ENCODE results near the gene BEND6.
"Not testable (repeated sequence)": the region's sequence is repeated elsewhere in the genome, so short reads cannot be mapped to it uniquely, and the experiment has no call there.

BEND6 gene

DNA sequence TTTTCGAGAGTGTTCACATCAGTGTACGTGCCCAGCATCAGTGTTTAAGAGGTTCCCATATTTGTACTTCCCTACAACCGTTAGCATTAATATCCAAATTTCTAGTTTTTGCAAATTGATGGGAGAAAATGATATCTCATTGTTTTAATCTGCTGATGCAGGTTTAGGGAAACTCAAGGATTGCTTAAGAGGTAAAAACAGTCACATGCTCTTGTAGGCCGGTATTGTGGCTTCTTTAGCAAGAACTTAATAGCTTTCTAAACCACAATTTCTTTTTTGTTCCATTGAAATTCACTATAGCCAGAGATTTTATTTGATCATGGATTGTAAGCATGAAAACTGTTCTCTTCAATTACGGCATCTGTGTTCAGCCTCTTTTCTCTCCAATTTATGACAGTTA, 29.5 kb downstream of the BEND6 start:
- no peak for DNase-seq (ENCODE audit: low read depth)

DNA sequence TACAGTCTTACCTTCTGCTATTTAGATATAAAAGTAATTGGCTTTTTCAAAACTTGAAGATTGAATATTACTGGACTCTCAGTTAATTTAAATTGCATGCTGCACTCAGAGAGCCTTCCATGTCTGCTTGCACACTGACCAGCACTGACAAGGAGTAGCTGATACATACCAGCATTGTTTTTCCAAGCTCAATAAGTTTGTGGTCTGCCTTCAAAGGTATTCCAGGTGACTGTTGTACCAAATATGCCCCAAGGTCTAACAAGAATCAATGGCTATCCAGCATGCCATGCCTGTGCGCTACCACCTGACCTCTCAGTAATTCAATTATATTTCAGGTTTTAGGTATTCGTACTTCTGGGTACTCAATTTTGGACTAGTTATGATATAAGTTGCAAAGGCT, 30.0 kb downstream of the BEND6 start:
- no peak for DNase-seq (ENCODE audit: low read depth)

DNA sequence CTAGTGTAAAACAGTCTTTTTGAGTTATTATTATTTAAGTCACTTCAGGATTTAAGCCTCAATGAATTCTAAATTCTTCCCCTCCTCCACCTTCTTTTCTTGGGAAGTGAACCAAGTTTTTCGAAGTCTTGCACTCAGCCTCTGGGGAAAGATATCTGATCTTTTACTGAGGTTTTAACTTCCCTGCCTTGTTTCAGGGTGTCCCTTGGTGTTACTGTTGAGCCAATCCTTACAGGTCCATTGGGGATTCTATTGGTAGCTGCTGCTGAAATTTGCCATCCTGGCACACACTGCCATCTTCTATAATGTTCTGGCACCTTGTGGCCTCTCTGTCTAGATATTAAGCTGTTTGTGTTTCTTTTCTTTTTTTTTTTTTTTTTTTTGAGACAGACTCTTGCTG, 31.7 kb downstream of the BEND6 start:
- DNase-seq (ENCODE audit: low read depth): no peak

DNA sequence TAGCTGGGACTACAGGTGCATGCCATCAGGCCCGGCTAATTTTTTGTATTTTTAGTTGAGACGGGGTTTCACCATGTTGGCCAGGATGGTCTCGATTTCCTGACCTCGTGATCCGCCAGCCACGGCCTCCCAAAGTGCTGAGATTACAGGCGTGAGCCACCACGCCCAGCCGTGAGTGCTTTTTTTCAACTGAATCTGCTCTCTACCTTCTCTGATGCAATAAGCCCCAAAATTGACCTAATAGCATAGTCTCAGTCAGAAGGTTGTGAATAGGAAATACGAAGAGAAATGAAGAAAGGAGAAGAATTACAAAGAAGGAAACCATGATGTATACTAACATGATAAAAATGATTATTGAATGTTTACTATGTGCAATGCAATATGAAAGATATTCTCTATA, 33.2 kb downstream of the BEND6 start:
- no peak for DNase-seq (ENCODE audit: low read depth)

DNA sequence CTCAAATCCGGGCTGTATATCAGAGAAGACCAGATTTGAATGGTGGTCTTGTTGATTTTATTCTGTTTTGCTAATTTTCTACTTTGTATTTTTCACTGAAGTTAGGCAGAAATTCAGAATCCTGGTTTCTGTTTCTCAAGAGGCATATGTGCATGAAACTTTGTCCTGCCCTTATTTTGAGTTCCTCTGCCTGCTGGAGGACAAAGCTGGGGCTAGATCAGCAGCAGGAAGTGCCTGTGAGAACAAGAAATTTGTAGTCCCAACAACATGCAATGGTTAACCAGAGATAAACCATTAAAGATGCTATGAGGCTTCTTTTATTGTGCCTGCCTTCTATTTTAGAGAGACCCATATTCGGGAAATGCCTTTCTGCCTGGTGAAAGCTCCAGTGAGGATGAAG, 37.1 kb downstream of the BEND6 start:
- no peak for DNase-seq (ENCODE audit: low read depth)

DNA sequence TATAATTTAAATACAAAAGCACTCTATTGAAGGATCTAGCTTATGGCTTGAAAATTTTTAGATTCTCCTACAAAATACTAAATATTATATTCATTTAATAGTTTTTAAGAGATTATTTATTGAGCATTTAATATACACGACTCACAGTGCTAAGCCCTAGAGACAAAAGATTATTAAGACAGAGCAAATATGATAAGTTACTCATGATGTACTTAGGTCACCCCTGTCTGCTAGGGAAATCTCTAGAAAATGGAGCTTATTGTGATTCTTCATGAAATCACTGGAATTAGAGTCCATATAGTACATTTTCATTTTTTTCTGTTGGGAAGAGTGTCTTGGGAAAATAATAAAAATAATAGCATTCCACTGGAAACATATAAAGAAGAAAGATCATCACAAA, 37.8 kb downstream of the BEND6 start:
- DNase-seq (ENCODE audit: low read depth): no peak

DNA sequence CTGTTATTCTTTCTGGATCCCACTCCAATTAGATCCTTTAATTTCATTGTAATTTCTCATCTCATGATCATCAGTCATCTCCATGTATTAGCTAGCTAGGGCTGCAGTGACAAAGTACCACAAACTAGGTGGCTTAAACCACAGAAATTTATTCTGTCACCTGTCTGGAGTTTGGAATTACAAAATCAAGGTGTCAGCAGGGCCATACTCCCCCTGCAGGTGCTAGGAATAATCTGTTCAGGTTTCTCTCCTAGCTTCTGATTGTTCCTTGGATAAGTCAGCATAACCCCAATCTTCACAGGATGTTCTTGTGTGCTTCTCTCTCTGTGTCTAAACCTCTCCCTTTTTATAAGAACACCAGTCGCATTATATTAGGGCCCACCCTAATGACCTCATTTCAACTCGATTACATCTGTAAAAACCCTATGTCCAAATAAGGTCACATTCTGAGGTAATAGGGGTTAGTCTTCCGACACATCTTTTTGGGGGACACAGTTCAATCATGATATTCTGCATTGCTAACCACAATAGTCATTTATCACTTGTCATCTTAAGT, 40.5 kb downstream of the BEND6 start:
- no peak for DNase-seq (ENCODE audit: low read depth)

DNA sequence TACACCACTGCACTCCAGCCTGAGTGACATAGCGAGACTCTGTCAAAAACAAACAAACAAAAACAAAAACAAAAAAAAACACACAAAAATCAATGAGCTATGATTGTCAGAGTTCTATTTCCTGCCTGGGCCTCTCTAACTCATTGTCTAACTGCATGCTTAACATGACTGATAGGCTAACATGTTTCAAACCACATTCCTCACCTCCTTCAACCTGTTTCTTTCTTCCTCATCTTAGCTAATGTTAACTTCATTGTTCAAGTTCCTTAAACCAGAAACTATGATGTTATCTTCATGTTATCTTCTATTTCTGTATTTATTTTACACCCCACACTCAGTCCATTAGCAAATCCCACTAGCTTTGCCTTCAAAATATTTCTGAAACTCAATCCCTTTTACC, 41.5 kb downstream of the BEND6 start:
- no peak for DNase-seq (ENCODE audit: low read depth)

DNA sequence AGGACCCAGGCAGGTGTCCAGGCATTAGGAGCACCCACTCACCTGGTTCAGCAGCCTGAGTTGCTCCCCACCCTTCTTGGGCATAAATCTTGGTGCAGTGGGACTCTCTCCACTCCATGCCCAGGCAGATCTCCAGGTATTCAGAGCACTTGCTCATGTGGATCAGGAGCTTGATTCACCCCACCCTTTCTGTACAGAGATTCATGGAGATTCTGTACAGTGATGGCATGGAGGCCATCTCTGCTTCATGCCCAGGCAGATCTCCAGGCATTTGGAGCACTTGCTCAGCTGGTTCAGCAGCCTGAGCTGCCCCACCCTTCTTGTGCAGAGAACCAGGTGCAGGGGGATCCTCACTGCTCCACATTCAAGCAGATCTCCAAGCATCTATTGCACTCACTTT, 44.1 kb downstream of the BEND6 start:
- DNase-seq (ENCODE audit: low read depth): no peak

DNA sequence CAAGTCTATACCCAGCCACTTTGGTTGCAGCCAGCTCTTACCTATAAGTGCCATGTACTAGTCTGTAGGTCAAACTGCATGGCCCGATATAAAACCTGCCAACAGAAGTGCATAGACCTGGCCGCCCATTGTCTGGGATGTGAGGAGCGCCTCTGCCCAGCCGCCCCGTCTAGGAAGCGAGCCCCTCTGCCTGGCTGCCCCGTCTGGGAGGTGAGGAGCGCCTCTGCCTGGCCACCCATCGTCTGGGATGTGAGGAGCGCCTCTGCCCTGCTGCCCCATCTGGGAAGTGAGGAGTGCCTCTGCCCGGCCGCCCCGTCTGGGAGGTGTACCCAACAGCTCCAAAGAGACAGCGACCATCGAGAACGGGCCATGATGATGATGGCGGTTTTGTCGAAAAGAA, 44.8 kb downstream of the BEND6 start:
- DNase-seq (ENCODE audit: low read depth): not testable (repeated sequence)

DNA sequence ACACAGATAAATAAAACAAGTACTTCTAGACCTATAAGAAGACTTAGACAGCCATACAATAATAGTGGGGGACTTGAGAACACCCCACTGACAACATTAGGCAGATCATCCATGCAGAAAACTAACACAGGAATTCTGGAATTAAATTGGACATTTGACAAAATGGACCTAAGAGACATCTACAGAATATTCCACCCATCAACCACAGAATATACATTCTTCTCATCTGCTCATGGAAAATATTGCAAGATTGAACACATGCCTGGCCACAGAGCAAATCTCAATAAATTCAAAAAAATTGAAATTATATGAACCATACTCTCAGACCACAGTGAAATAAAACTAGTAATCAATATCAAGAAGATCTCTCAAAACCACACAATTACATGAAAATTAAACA, 47.3 kb downstream of the BEND6 start:
- no peak for DNase-seq (ENCODE audit: low read depth)

DNA sequence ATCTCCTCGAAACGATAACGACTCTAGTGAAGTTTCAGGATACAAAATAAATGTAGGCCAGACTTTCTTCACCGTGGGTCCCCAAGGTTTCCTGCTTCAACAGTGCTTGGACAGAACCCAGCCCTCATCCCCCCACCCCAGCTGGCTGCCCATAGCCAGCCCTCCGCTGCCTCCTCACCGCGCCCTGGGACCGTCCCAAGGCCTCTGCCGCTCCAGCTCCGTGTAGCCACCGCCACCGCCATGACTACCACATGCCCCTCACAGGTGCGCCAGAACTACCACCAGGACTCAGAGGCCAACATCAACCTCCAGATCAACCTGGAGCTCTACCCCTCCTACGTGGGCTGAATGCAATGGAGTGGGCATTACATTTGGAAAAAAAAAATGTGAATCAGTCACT, 49.4 kb downstream of the BEND6 start:
- no peak for DNase-seq (ENCODE audit: low read depth)

DNA sequence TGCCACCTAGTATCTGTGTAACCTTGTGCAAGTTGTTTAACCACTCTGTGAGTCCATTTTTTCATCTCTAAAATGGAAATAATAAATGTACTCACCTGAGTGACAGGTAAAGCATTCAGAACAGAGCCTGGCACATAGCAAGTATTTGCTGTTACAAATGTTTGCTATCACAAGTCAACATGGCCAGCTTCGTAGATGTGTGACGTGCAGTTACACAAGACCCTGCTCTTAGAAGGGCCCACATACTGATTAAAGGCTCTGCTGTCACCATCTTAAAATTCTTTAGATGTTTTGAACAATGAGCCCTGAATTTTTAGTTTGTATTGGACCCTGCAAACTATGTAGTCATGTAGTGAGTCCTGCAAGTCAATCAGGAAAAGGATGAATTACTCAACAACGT, 51.2 kb downstream of the BEND6 start:
- no peak for DNase-seq (ENCODE audit: low read depth)

DNA sequence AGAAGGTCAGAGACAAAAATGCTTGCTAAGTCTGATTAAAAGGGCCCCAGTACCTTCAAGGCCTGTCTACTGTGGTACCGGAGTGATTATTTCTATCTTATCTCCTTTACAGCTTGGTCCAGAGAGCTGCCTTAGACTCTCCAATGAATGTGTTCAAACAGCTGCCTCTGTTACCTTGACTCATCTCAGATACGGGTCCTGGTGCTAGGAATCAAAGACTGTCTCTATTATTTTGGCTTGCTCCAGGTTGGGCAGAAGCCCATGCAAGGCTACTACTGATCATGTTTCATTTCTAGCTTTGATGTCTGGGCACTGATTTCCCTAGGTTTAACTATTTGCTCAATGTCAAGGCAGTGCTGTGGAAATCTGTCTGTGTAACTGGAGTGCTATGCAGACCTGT, 53.2 kb downstream of the BEND6 start:
- not testable (repeated sequence) for DNase-seq (ENCODE audit: low read depth)

DNA sequence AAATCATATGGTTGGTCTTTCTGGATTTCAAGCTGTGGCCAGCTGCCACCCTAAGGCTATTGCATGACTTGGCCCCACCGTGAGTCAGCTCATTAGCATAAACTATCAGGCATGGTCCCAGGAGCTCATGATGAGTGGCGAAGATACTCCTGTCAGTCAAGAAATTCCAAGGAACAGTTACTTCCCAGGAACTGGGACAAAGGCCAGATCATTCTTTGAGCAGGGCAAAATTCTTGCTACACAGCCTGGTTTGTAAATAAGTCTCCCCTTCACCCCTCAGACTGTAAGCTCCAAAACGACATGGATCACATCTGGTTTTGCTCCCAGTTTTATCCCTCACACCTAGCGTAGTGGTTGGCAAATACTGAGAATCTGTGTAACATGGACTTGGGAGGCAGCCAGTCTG, 58.6 kb downstream of the BEND6 start:
- peak; percentile 85 for DNase-seq (ENCODE audit: low read depth)

DNA sequence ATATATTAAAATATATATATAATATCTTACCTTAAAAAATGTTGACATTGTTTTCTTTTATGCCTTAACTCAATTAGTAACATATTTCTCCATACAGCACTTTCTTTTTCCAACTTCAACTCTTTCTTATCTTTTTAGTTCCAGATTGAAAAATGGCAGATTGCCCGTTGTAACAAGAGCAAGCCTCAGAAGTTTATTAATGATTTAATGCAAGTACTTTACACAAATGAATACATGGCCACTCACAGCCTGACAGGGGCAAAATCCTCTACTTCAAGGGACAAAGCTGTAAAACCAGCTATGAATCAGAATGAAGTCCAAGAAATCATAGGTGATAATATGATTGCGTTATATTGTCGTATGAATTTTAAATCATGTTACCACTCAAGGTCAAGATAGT, 62.2 kb downstream of the BEND6 start:
- DNase-seq (ENCODE audit: low read depth): no peak

DNA sequence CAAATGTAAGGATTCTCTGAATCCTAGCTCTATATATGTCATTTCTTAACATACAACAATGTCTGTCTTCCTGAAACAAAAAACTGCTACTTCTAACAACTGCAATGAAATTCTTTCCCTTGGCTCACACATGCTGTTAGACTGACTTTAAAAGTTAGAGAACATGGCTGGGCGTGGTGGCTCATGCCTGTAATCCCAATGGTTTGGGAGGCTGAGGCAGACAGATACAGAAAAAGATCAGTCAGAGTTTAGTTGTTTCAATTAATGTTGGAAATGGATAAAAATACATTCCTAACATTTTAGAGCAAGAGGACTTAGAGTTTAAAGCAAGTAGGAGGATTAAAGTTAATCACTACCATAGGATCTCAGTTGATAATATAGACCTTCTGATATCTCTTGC, 62.9 kb downstream of the BEND6 start:
- DNase-seq (ENCODE audit: low read depth): no peak

DNA sequence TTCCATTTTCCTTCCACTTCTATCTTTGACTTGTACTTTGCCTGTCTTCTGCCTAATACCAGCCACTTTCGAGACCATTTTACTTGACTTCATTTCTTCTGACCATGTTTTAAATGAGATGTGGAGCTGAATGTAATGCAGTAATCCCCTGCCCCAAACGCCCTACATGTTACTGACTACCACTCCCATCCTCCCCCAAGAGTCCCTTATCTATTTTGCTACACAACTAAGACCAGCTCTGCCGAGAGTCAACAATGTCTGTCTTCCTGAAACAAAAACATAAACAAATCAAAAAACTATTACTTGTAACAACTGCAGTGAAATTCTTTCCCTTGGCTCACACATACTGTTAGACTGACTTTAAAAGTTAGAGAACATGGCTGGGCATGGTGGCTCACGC, 64.5 kb downstream of the BEND6 start:
- DNase-seq (ENCODE audit: low read depth): no peak

DNA sequence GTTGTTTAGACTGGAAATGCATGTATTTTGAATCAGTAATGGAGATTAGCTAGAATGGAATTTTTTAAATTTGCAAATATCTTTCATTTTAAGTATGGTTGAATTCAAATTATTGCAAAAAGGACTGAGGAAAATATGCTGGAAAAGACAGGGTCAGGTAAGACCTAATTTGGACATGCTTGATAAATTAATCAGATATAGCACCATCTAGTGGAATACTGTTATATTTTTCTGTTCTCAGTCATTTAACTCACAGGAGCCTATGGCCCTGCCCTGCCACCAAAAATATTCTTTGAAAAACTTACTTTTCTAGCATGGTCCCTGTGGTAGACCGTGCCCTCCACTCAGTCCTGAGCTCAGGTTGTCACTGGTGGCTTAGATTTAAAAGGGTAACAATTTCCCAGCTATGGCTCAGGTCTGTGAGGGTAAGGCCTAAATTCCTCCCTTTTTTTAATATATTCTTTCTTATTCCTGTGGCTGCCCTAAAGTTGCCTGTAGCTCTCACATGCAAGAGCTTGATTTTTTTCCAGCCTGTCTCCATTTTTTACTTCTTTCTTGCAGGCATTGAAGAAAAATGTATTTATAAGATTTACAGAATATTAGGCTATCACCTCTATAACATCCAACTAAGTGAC, 66.3 kb downstream of the BEND6 start:
- DNase-seq (ENCODE audit: low read depth): peak; percentile 19

DNA sequence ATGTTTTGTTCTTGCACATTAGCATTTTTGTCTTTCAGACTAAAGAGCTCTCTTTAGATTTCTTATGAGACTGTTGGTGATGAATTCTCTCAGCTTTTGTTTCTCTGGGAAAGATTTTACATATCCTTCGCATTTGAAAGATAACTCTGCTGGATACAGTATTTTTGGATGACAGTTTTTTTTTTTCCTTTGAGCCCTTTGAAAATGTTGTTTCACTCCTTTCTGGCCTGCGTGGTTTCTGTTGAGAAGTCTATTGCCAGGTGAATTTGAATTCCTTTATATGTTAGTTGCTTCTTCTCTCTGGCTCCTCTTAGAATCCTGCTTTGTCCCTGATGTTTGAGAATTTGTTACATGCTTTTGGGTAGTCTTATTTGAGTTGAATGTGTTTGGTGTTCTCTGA, 69.4 kb downstream of the BEND6 start:
- DNase-seq (ENCODE audit: low read depth): no peak

DNA sequence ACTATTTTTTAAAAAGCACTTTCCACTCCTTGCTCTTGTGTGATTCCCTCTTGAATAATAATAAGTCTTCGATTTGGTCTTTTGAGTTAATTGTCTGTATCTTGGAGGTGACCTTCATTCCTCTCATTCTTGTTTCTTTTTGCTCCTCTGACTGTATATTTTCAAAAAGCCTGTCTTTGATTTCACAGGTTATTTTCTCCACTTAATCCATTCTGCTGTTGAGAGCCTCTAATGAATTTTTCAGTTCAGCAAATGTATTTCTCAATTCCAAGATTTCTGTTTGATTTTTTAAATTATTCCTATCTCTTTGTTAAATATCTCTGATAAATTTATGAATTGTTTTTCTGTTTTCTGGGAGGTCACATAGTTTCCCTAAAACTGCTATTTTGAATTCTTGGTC, 69.9 kb downstream of the BEND6 start:
- DNase-seq (ENCODE audit: low read depth): no peak

DNA sequence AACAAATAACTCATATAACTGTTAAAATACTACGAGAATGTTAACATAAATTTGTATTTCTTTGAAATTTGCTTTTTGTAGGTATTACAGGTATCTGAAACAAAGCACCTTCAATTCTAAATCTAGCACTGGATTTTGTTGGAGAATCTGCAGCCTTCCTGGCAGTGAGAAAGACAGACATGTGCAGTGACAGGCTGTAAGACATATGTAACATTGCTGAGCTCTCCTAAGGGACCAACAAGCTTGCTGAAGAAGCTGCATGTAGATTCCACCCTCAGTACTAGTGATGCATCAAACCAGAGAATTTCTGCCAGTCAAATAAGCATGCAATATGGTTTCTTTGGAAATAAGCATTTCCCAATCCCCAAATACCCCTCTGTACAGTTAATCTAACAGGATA, 71.1 kb downstream of the BEND6 start:
- no peak for DNase-seq (ENCODE audit: low read depth)

DNA sequence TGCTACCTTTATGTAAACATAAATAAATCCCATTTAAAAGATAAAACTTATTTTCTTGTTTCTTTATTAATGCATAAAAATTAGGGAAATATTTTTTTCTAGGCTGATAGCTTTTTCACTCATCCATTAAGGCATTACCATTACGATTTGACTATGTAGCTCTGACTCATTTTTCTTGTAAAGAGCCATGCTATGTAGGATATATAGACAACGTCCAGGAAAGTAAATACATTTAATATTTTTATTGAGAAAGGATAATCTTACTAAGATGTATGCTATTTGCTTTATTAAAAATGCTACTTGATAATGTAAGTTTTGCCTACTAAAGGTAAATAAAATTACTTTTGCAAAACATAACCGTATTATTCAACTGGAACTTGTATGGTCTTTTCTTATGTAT, 72.4 kb downstream of the BEND6 start:
- no peak for DNase-seq (ENCODE audit: low read depth)

DNA sequence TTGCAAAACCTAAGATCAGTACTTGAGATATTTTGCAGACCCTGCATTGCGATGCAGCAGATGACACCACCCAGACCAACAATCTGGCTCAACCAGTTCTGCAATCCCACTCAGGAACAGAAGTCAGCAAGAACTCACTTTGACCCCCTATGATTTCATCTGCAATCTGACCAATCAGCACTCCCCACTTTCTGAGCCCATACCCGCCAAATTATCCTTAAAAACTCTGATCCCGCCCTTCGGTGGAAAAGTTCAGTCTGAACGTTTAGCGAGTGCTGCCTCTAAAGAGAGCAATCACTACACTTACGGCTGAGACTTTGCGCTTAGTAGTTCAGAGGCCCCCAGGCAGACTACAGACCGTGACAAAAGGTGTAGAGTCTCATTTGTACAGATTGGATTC, 74.3 kb downstream of the BEND6 start:
- DNase-seq (ENCODE audit: low read depth): no peak

DNA sequence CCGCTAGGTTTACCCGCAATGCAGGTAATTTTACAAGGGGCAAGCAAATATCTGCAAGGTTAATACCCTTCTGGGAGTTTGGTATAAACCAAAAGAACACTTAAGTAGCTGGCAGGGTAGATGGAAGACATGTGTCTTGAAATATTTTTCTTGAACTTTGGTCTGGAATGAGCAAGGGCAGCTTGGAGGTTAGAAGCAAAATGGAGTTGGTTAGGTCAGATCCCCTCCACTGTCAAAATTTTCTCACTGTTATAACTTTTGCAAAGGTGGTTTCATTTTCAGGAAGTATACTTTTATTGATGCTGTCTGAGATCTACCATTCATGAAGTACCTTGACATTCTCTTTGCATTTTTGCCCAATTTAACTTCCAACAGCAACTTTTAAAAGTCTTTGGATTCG, 78.3 kb downstream of the BEND6 start:
- DNase-seq (ENCODE audit: low read depth): no peak
